GM18519 (cell line): ENCODE measurements around the gene ZNF804A.
"Not testable (repeated sequence)": the region's sequence is repeated elsewhere in the genome, so short reads cannot be mapped to it uniquely, and the experiment has no call there.

Experiments used
- ATAC-seq: cut with Tn5 transposase; IDR thresholded peaks from one replicate; pipeline ENCODE4 v1.9.1; 2021; ENCODE audit warnings: mild to moderate bottlenecking, moderate library complexity; ENCODE audit not compliant: unreplicated experiment, low FRiP score

Gene ZNF804A

DNA sequence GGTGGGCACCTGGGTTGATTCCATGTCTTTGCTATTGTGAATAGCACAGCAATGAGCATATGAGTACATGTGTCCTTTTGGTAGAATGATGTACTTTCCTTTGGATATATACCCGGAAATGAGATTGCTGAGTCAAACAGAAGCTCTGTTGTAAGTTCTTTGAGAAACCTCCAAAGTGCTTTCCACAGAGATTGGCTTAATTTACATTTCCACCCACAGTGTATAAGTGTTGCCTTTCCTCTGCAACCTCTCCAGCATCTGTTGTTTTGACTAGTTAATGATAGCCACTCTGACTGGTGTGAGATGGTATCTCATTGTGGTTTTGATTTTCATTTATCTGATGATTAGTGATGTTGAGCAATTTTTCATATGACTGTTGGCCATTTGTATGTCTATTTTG lies 194.8 kb downstream of the ZNF804A start:
- ATAC-seq, result no peak

GRCh38 chr2:184799379-184799778 lies 201.1 kb downstream of the ZNF804A start:
- no peak for ATAC-seq

- no peak for ATAC-seq
These were observed 216.1 kb downstream of the ZNF804A start for GRCh38 chr2:184814421-184814820.

- ATAC-seq, result no peak
These were observed 217.5 kb downstream of the ZNF804A start for GRCh38 chr2:184815824-184816223.

DNA sequence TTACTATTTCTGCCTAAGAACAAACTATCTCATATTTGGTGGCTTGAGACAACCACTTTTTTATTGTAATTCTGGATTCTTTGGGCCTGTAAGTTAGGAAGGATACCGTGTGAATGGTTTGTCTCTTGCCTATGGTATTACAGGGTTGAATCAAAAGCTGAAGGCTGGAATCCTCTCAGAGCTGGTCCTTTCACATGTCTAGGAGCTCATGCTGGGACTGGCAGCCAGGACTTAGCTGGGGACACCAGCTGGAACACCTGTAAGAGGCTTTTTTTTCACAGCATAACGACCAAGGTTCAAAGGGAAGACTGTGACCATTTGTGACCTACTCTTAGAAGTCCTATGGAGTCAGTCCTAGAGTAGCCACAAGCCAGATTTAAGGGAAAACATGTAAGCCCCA lies 226.3 kb downstream of the ZNF804A start:
- no peak for ATAC-seq

- no peak for ATAC-seq
These were observed 232.2 kb downstream of the ZNF804A start for GRCh38 chr2:184830531-184830930.

DNA sequence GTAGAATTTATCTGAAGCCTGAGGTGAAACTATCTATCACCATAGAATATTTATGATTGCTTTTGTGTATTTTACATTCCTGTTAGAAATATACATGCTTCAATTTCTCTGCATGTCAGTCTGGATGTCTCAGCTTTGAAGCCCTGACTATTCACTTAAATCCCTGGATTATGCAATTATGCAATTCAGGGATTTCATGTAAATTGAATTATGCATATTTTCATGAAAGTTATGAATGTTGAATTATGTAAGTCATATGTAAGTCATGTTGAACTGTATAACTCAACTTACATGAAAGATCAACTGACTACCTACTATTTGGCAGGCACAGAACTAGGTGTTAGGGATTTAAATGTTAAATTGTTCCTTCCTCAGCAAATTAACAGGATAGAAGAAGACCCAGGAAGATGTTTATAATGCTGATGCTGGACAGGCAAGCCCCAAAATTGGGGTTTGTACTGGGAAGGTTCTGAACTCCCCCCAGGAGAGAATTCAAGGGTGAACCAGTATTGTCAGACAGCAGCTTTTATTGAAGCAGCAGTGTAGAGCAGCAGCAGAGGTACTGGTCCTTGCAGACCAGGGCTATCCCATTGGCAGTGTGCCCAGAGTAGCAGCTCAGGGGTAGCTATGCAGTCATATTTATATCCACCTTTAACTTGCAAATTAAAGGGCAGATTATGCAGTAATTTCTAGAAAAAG lies 236.5 kb downstream of the ZNF804A start:
- no peak for ATAC-seq

DNA sequence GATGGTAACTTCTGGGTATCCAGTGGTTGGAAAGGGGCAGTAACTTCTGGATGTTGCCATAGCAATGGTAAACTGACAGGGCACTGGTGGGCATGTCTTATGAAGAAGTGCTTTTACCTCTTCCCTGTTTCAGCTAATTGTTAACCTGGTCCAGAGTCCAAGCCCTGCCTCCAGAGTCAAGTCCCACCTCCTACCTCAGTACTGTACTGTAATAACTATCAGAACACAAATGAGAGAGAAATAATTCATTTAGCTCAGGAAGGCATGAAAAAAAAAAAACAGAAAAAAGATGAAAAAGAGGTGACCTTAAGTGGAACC lies 237.0 kb downstream of the ZNF804A start:
- ATAC-seq, result no peak

DNA sequence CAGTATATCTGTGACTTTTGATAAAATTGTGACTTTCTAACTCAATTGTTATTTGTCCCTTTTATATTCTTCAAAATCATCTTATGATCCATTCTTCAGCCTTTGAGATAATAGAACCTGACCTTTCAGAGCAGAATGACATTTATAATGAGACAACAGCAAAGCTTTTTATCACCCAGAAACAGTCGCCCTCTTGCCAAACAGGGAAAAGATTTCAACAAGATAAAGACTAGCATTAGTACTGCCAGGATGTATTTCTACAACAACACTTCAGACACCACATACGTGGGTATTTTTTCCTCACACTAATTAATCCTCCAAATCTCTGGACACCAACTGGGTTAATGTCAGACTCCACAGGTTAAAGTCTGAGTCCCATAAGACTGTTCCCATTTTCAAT lies 249.0 kb downstream of the ZNF804A start:
- no peak for ATAC-seq

DNA sequence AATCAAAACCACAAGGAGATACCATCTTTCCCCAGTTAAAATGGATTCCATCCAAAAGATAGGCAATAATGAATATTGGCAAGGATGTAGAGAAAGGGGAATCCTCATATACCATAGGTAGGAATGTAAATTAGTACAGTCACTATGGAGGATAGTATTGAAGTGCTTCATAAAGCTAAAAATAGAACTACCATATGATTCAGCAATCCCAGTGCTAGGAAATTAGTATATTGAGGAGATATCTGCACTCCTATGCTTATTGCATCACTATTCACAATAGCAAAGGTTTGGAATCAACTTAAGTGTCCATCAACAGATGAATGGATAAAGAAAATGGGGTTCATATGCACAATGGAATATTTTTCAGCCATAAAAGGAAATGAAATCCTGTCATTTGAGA lies 251.2 kb downstream of the ZNF804A start:
- no peak for ATAC-seq

GRCh38 chr2:184851576-184851975 lies 253.2 kb downstream of the ZNF804A start:
- ATAC-seq, result no peak

- no peak for ATAC-seq
These were observed 260.9 kb downstream of the ZNF804A start for GRCh38 chr2:184859187-184859586.

GRCh38 chr2:184860744-184861143 lies 262.4 kb downstream of the ZNF804A start:
- no peak for ATAC-seq

DNA sequence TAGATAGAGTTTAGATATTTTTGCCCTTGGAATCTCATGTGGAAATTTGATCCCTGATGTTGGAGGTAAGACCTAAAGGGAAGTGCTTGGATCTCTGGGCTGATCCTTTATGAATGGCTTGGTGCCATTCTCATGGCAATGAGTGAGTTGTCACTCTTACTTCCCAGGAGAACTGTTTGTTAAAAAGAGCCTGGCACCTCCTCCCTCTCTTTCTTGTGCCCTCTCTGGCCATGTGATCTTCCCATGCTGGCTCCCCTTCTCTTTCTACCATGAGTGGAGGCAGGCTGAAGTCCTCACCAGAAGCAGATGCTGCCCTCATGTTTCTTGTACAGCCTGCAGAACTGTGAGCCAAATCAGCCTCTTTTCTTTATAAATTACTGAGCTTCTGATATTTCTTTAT lies 276.9 kb downstream of the ZNF804A start:
- no peak for ATAC-seq

DNA sequence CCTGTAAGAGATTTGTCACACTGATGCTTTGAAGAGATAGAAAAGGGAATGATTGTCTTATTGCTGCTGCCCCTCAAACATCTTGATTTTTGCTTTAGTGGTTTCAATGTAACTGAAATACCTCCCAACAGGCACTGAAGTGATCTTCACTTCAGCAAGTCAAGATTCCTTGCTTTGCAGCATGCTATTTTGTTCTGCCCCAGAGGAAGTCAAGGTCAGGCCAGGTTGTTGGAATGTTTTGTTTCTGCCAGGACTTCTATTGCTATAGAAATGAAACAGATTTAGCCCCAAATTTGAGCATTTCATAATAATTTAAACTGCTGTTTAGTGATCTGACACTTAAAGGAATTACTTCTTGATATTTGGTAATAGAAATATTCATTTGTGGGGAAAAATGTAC lies 277.6 kb downstream of the ZNF804A start:
- ATAC-seq, result no peak

DNA sequence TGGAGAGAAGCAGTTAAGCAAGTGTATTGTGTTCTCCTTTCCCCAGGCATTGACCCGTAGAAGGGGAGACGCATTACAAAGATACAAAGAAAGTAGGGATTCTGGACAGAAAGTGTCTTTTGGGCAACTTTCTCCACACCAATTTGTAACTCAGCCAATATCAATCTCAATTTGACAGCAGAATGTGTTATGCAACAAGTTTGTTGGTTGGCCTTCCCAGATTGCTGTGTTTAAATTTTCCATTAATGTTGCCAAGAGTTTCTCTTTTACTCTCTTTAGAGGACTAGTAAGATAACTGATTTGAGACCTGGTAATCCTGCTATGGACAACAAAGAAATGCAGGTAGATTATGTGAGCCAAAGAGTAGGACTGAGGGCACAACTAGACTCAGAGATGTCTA lies 279.6 kb downstream of the ZNF804A start:
- no peak for ATAC-seq

DNA sequence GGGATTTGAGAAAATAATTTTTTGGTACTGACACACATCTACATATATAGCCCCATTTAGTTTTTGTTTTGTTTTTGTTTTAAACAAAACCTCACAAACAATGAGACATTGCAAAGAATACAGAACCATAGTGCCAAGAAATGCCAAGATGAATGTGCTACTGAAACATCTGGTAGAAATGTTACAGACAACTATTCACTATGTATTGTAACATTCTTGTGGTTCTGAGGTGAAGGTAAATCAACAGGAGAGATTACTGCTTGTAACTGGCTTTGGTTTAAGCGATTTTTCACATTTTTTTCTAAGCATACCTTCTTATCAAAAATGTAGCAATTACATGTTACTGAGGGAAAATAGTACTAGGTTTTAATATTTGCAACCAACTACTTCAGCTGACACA lies 281.3 kb downstream of the ZNF804A start:
- ATAC-seq, result no peak

DNA sequence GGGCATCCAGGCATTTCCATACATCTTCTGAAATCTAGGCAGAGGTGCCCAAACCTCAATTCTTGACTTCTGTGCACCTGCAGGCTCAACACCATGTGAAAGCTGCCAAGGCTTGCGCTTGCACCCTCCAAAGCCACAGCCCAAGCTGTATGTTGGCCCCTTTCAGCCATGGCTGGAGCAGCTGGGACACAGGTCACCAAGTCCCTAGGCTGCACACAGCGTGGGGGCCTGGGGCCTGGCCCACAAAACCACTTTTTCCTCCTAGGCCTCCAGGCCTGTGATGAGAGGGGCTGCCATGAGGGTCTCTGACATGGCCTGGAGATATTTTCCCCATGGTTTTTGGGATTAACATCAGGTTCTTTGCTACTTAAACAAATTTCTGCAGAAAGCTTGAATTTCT lies 288.3 kb downstream of the ZNF804A start:
- ATAC-seq, result not testable (repeated sequence)

- ATAC-seq, result peak; percentile 78
These were observed 292.0 kb downstream of the ZNF804A start for GRCh38 chr2:184890311-184890710.

- no peak for ATAC-seq
These were observed 306.7 kb downstream of the ZNF804A start for GRCh38 chr2:184904991-184905390.

- ATAC-seq, result no peak
These were observed 307.8 kb downstream of the ZNF804A start for GRCh38 chr2:184906160-184906559.

- ATAC-seq, result no peak
These were observed 308.4 kb downstream of the ZNF804A start for GRCh38 chr2:184906709-184907108.

DNA sequence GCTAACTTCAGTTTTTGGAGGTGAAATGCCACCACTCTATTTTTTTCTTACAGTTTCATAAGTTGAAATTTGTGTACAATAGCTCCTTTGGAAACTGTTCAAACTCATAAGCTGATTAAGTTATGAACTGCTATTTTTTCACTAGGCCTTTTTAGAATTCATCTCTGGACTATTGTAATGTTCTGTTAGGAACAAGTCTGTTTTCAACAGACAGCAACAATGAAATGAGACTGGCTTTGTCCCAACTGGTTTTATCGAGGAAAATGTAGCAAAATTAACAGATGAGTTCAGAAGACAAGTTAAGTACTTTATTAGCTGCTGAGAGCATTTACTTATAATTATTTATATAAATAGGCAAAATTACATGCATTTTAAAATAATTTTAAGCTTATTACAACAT lies 310.6 kb downstream of the ZNF804A start:
- ATAC-seq, result no peak
